Measurements from ENCODE around the gene E2F6.

DNA sequence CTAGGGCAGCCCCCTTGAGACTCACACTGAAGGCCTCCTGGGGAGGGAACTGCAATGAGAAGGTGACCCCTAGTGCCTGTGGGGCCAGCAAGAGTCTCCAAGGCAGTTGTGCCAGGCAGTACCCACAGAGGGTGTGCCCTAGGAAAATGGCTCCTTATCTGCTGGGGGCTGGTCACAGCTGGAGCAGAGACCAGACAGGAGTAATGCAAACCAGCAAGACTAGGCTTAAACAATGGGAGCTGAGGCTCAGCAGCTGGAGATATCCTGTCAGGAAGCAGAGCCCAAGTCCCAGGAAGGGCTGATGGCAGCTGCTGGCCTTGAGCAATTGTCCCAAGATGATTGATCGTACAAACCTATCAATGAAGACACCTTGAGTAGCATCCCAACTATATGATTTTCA lies 26.8 kb upstream of the E2F6 start:
- TF ChIP-seq, protein P1, sequence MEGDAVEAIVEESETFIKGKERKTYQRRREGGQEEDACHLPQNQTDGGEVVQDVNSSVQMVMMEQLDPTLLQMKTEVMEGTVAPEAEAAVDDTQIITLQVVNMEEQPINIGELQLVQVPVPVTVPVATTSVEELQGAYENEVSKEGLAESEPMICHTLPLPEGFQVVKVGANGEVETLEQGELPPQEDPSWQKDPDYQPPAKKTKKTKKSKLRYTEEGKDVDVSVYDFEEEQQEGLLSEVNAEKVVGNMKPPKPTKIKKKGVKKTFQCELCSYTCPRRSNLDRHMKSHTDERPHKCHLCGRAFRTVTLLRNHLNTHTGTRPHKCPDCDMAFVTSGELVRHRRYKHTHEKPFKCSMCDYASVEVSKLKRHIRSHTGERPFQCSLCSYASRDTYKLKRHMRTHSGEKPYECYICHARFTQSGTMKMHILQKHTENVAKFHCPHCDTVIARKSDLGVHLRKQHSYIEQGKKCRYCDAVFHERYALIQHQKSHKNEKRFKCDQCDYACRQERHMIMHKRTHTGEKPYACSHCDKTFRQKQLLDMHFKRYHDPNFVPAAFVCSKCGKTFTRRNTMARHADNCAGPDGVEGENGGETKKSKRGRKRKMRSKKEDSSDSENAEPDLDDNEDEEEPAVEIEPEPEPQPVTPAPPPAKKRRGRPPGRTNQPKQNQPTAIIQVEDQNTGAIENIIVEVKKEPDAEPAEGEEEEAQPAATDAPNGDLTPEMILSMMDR (conservative IDR thresholded peaks at IDR 0.05; ENCODE audit: low read depth, low read length) = no peak
- TF ChIP-seq EZH2phosphoT487 (IDR thresholded peaks at IDR 0.05; ENCODE audit: borderline replicate concordance, low read length) = no peak
